ENCODE measurements around the gene MYH1. TPM values are rescaled to one million over a fixed set of nuclear protein-coding genes. Genes with fewer than 3 reads are reported as not detected.

MYH1 gene
- total RNA-seq, 2 donors from 2014 or later = not detected

DNA sequence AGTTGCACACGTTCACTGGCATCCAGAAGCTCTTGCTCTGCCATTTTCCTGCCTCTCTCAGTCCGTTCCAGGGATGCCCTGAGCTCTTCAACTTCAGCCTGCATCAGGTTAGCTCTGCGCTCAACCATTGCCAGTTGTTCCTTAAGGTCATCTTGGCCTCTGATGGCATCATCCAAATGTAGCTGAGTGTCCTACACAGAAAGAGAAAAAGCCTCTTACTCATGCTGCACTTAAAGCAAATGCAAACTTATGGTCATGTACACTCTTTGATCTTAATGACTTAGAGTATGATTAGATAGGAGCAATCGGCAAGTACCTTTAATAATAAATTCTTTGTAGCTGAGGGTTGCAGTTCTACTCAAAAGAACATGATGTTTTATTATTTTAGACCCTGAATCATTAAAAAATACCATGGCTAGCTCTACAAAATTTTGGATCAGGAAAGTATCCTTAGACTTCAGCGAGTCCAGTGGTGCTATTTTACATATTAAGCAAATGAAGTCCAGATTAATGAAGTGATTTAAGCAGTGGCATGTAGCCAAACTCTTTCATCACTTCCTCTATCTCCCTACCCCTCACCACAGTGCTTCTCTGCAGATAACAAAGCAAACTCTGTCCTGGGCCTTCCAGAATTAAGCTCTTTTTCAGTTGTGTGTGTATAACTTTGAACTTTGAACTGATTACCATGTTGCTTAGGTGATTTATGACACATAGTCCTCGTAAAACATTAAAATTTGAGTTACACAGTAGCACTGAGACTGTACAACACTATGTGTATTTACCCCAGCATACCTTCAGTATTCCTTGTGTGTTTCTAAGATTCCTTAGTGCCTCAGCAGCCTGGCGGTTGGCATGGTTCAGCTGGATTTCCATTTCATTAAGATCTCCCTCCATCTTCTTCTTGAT lies 71.1 kb downstream of the MYH1 start:
- no peak for DNase-seq
- Histone ChIP-seq H3K36me3 (replicated peaks in 1 of 2; ENCODE audit: insufficient read depth in 1 of 2, low read depth in 2 of 2) (no peaks in the 10 kb centered on the region), H3K4me3 (no peak overlapping the region), H3K4me1 (no peaks in the 10 kb centered on the region), H3K27ac (no peak overlapping the region), H3K27me3 (no peaks in the 10 kb centered on the region), H3K9me3 (no peaks in the 10 kb centered on the region)
- WGBS, 2 donors = 49 to 52% methylated on average over 7 of the region's 7 CpGs
- TF ChIP-seq POLR2A (IDR thresholded peaks at IDR 0.05) = no peak
- no peak for ATAC-seq
- intact Hi-C loops (cut with DNase I) = no loop called here

Other genes starting within 250 kb of the MYH1 start
- not detected for gene MYH13, start 145.5 kb downstream of the MYH1 start, total RNA-seq
- gene MYH8, start 96.6 kb downstream of the MYH1 start, total RNA-seq = not detected
- not detected for gene MYH4, start 49.0 kb downstream of the MYH1 start, total RNA-seq
- gene MYH2, start 31.1 kb upstream of the MYH1 start, total RNA-seq = not detected
- gene MYH3, start 138.8 kb upstream of the MYH1 start, total RNA-seq = 1 to 10 TPM; 1.6 to 4.0 TPM
- gene SCO1, start 179.0 kb upstream of the MYH1 start, total RNA-seq = 10 to 100 TPM; 20.5 to 46.5 TPM
- gene ADPRM, start 179.1 kb upstream of the MYH1 start, total RNA-seq = 1 to 10 TPM; 2.3 to 6.2 TPM
- gene TMEM220, start 211.5 kb upstream of the MYH1 start, total RNA-seq = 10 to 100 TPM in 1 of 2 donors, 1 to 10 TPM in 1; 4.4 to 11.5 TPM